GM12873 (cell line): ENCODE measurements around the gene PEMT.

Experiments used
- TF ChIP-seq, protein P1 (sequence below): IDR thresholded peaks from 2 replicates; pipeline ENCODE4 v1.5.1; 2012; ENCODE audit warnings: low read depth, mild to moderate bottlenecking, moderate library complexity, low read length, control low read depth; ENCODE audit not compliant: insufficient read depth; ENCODE audit errors: missing control alignments

Gene PEMT

DNA sequence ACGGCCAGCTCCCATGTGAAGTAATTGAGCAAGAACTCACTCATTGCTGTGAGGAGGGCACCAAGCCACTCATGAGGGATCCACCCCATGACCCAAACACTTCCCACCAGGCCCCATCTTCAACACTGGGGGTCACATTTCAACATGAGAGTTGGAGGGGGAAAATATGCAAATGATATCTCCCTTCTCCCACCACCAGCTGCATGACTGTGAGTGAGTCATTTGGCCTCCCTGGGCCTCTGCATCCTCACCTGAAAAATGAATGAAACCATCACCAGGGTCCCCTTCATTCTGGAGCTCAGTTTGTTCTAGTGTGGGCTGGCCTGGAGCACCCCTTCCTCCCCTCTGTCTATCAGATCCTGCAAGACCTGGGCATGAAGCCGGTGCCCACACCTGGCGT, 121.5 kb downstream of the PEMT start:
- TF ChIP-seq, protein P1, sequence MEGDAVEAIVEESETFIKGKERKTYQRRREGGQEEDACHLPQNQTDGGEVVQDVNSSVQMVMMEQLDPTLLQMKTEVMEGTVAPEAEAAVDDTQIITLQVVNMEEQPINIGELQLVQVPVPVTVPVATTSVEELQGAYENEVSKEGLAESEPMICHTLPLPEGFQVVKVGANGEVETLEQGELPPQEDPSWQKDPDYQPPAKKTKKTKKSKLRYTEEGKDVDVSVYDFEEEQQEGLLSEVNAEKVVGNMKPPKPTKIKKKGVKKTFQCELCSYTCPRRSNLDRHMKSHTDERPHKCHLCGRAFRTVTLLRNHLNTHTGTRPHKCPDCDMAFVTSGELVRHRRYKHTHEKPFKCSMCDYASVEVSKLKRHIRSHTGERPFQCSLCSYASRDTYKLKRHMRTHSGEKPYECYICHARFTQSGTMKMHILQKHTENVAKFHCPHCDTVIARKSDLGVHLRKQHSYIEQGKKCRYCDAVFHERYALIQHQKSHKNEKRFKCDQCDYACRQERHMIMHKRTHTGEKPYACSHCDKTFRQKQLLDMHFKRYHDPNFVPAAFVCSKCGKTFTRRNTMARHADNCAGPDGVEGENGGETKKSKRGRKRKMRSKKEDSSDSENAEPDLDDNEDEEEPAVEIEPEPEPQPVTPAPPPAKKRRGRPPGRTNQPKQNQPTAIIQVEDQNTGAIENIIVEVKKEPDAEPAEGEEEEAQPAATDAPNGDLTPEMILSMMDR = no peak

DNA sequence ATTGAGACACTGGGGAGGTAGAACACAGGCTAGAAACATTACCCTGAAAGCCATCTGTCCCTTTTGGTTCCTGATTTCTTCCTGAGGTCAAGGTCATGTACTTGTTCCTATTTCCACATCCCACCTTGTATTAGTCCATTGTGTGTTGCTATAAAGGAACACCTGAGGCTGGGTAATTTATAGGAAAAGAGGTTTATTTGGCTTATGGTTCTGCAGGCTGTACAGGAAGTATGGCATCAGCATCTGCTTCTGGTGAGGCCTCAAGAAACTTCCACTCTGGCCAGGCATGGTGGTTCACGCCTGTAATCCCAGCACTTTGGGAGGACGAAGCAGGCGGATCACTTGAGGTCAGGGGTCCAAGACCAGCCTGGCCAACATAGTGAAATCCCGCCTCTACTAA, 122.2 kb downstream of the PEMT start:
- TF ChIP-seq, protein P1 = no peak

DNA sequence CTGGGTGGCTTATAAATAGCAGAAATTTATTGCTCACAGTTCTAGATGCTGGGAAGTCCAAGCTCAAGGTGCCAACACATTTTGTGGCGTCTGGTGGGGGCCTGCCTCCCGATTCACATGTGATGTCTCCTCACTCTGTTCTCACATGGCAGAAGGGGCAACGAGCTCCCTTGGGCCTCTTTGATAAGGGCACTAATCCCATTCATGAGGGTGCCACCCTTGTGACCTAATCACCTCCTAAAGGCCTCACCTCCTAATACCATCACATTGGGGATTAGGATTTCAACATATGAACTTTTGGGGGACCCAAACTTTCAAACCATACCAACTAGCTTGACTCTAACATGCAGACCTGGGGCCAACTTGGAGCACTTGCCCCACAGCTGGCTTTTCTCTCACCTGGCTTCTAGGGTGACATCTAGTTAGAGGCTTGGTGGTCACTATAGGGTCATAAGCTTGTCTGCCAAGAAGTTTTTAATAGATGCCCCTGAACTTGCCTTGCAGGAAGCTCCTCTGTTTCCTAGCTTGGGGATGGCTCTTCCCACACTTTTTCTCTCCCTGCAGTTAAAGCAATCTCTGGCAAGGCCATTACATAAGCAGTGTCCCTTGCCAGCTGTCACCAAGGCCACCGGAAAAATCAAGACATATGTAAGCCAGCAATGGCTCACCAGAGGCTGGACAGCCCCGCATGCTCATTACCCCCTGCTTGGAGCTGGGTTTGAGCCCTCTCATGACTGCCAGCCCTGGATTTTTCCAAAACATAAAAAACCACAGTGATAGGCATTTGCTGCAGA, 123.1 kb downstream of the PEMT start:
- TF ChIP-seq, protein P1 = no peak

DNA sequence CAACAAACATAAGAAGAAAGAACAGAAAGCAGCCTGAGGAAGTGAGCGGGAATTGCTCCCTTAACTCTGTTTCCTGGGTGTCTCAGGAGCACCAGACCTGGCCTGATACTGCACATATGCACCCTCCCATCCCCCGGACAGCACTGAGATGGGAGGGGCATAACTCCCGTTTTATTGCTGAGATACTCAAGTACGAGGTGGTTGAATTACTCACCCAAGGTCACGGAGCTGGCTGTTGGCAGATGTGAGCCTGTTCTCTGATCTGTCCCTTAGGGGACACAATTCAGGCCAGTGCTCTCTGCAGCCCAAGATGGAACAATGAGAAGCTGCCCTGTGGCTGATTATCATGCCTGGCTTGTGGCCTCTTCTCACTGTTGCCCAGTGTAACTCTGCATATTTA, 123.8 kb downstream of the PEMT start:
- TF ChIP-seq, protein P1 = no peak

DNA sequence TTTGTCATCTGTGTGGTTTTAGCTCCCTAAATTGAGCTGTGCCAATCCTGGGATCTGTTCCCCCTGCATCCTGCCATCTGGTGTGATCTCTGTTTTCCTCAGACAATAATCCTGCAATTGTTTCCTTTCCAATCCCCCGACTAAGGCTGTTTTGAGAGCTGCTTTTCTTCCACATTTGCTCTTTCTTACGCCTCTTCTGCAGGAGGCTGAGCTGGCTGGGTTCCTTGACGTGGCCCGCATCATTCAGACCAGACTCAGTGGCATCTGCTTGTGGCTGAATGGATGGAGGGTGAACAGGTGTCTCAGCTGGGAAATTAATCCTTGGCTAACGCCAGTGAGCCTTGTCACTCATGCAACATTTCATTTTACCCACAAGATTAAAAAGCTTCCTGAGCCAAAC, 124.5 kb downstream of the PEMT start:
- TF ChIP-seq, protein P1 = no peak

DNA sequence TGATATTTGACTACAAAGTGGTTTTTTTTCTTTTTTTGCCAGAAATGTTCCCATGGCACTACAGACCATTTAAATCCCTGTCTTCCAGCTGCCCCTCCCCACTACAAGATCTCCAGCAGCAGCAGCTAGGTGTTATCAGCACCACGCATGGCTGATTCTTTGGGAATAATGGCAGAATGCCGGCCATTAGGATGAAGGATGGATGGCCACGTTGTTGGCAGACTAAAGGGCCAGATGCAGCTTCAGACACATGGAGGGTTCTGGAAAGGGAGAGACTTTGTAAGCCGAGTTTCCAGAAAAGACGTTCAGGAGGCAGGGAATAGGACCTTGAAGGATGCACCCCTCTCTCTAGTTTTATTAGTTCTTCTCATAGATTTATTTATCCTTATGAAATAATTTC, 125.0 kb downstream of the PEMT start:
- TF ChIP-seq, protein P1 = no peak

DNA sequence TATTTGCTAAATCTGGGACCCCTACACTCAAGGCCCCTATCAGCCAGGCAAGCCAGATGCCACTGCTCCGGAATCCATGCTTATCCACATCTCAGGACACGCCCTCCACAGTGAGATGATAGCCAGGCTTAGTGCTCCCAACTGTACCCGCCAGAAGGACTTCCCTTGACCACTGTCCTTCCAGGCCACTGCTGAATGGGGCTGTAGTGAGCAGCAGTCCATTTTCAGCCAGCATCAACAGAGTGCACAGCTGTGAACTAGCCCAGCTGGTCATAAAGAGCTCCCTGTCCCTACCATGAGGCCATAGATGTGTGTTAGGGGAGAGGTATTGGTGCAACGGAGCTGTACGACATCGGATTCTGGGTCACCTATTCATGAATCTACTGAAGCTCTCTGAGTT, 127.7 kb downstream of the PEMT start:
- TF ChIP-seq, protein P1 = no peak
